HEK293 (cell line): ENCODE measurements around the gene CTNNA2.

Source experiments
- TF ChIP-seq, protein P1 (sequence below): fragments of 450-650 bp; formaldehyde crosslinking; conservative IDR thresholded peaks from 2 replicates; pipeline ENCODE4 v1.5.1; 2016; ENCODE audit warnings: low read depth, missing biosample characterization, missing genetic modification characterization
- TF ChIP-seq, protein P2 (sequence below): fragments of 450-650 bp; IDR thresholded peaks from 2 replicates; pipeline ENCODE4 v1.5.1; 2018; ENCODE audit warnings: missing biosample characterization, missing genetic modification characterization

- TF ChIP-seq, protein P1, sequence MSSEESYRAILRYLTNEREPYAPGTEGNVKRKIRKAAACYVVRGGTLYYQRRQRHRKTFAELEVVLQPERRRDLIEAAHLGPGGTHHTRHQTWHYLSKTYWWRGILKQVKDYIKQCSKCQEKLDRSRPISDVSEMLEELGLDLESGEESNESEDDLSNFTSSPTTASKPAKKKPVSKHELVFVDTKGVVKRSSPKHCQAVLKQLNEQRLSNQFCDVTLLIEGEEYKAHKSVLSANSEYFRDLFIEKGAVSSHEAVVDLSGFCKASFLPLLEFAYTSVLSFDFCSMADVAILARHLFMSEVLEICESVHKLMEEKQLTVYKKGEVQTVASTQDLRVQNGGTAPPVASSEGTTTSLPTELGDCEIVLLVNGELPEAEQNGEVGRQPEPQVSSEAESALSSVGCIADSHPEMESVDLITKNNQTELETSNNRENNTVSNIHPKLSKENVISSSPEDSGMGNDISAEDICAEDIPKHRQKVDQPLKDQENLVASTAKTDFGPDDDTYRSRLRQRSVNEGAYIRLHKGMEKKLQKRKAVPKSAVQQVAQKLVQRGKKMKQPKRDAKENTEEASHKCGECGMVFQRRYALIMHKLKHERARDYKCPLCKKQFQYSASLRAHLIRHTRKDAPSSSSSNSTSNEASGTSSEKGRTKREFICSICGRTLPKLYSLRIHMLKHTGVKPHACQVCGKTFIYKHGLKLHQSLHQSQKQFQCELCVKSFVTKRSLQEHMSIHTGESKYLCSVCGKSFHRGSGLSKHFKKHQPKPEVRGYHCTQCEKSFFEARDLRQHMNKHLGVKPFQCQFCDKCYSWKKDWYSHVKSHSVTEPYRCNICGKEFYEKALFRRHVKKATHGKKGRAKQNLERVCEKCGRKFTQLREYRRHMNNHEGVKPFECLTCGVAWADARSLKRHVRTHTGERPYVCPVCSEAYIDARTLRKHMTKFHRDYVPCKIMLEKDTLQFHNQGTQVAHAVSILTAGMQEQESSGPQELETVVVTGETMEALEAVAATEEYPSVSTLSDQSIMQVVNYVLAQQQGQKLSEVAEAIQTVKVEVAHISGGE (tag by site-specific recombination): no peak
- TF ChIP-seq, protein P2, sequence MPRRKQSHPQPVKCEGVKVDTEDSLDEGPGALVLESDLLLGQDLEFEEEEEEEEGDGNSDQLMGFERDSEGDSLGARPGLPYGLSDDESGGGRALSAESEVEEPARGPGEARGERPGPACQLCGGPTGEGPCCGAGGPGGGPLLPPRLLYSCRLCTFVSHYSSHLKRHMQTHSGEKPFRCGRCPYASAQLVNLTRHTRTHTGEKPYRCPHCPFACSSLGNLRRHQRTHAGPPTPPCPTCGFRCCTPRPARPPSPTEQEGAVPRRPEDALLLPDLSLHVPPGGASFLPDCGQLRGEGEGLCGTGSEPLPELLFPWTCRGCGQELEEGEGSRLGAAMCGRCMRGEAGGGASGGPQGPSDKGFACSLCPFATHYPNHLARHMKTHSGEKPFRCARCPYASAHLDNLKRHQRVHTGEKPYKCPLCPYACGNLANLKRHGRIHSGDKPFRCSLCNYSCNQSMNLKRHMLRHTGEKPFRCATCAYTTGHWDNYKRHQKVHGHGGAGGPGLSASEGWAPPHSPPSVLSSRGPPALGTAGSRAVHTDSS: no peak
These were observed 619.4 kb downstream of the CTNNA2 start for GRCh38 chr2:80132281-80132680.
